H1 (cell line): Measurements from ENCODE around the gene PLCB2. TPM values are rescaled to one million over a fixed set of nuclear protein-coding genes. Genes with fewer than 3 reads are reported as not detected.

Experiments used
- CTCF ChIA-PET: fragments of 300-600 bp; sonication (Branson Sonifier 250); formaldehyde crosslinking; loops from one replicate; lab custom pipeline; 2021; ENCODE audit not compliant: partially characterized antibody; lab: Charles Lee
- POLR2A ChIA-PET: fragments of 300-600 bp; sonication (Branson Sonifier 250); formaldehyde crosslinking; loops from one replicate; lab custom pipeline; 2021; ENCODE audit warnings: inconsistent platforms; ENCODE audit not compliant: partially characterized antibody; lab: Charles Lee
- DNase-seq, 2 experiments: peaks; one replicate each; pipeline versions ENCODE4 v3.0.0 to v3.0.0-alpha.2; 2010 to 2022; ENCODE audit warnings: low spot score in 2 of 2, low read depth in 1 of 2, mixed read lengths in 1 of 2
- FAIRE-seq: peaks from 2 replicates; lab custom pipeline; 2011; peaks lifted over from hg19 to GRCh38; lab: Jason Lieb, UNC
- H2AFZ ChIP-seq: 2 replicates; pipeline ENCODE4 v1.8.1; 2012; ENCODE audit warnings: low read length, inconsistent platforms
- H2AK5ac ChIP-seq: 2 replicates; pipeline ENCODE4 v1.6.1; 2013; ENCODE audit warnings: low read depth, low read length
- H2BK120ac ChIP-seq: replicated peaks from 2 replicates; pipeline ENCODE3; 2013; ENCODE audit warnings: low read depth, low read length, inconsistent platforms
- H2BK12ac ChIP-seq: 2 replicates; pipeline ENCODE4 v1.6.1; 2013; ENCODE audit warnings: low read depth, low read length
- H2BK15ac ChIP-seq: 2 replicates; pipeline ENCODE4 v1.6.1; 2013; ENCODE audit warnings: low read length
- H2BK20ac ChIP-seq: 2 replicates; pipeline ENCODE4 v1.6.1; 2013; ENCODE audit warnings: low read length
- H2BK5ac ChIP-seq: 2 replicates; pipeline ENCODE4 v1.6.1; 2013; ENCODE audit warnings: low read depth, low read length
- H3K14ac ChIP-seq: 2 replicates; pipeline ENCODE4 v1.6.1; 2013; ENCODE audit warnings: inconsistent platforms; ENCODE audit not compliant: insufficient read length
- H3K18ac ChIP-seq: 2 replicates; pipeline ENCODE4 v1.6.1; 2013; ENCODE audit warnings: low read length; ENCODE audit errors: extremely low read depth
- H3K23ac ChIP-seq: 2 replicates; pipeline ENCODE4 v1.6.1; 2013; ENCODE audit warnings: inconsistent platforms; ENCODE audit not compliant: insufficient read length
- H3K23me2 ChIP-seq: 2 replicates; pipeline ENCODE4 v1.6.1; 2013; ENCODE audit warnings: low read depth, low read length
- H3K27ac ChIP-seq: 2 replicates; pipeline ENCODE4 v1.6.1; 2011; ENCODE audit warnings: low read depth, low read length, inconsistent platforms
- H3K27me3 ChIP-seq, 4 experiments: replicated peaks in 1 of 4; 1 replicate in 1 of 4; 2 replicates in 3 of 4; pipeline versions ENCODE4 v1.6.1 to v1.8.1; 2011 to 2013; ENCODE audit warnings: low read length in 3 of 4, mild to moderate bottlenecking in 3 of 4, inconsistent platforms in 2 of 4, mixed read lengths in 2 of 4, moderate library complexity in 1 of 4; ENCODE audit not compliant: control insufficient read depth in 3 of 4, insufficient read depth in 3 of 4; ENCODE audit errors: extremely low read depth in 1 of 4
- H3K36me3 ChIP-seq, 4 experiments: 2 replicates each; pipeline versions ENCODE4 v1.6.1 to v1.8.1; 2011 to 2013; ENCODE audit warnings: mild to moderate bottlenecking in 4 of 4, low read length in 3 of 4, moderate library complexity in 2 of 4, control low read depth in 1 of 4, inconsistent platforms in 1 of 4; ENCODE audit not compliant: insufficient read depth in 4 of 4, control insufficient read depth in 2 of 4
- H3K4ac ChIP-seq: replicated peaks from 2 replicates; pipeline ENCODE3; 2013; ENCODE audit warnings: low read length, low read depth, mixed read lengths, inconsistent platforms; ENCODE audit not compliant: insufficient read length
- H3K4me1 ChIP-seq, 4 experiments: replicated peaks in 1 of 4; 1 replicate in 1 of 4; 2 replicates in 3 of 4; pipeline versions ENCODE4 v1.6.1 to v1.8.1; 2011 to 2013; ENCODE audit warnings: low read length in 3 of 4, inconsistent platforms in 2 of 4, mixed read lengths in 1 of 4; ENCODE audit not compliant: insufficient read depth in 4 of 4, control insufficient read depth in 3 of 4
- H3K4me2 ChIP-seq, 2 experiments: 2 replicates each; pipeline versions ENCODE4 v1.6.1 to v1.8.1; 2011 to 2013; ENCODE audit warnings: low read depth in 2 of 2, low read length in 2 of 2, control low read depth in 1 of 2, inconsistent platforms in 1 of 2, mild to moderate bottlenecking in 1 of 2; ENCODE audit not compliant: insufficient read depth in 1 of 2
- H3K4me3 ChIP-seq, 4 experiments: fragments of 200-600, 300-600 bp in 1 of 4; sonication (generic), shearing (Covaris generic), sonication (Bioruptor Twin) in 1 of 4; 2 replicates each; pipeline versions ENCODE4 v1.5.1 to v1.8.1; 2011 to 2016; ENCODE audit warnings: low read length in 4 of 4, low read depth in 3 of 4, control low read depth in 2 of 4, inconsistent platforms in 2 of 4, mild to moderate bottlenecking in 2 of 4, mixed read lengths in 1 of 4, moderate library complexity in 1 of 4; ENCODE audit not compliant: insufficient read depth in 2 of 4; ENCODE audit errors: extremely low read depth in 1 of 4
- H3K56ac ChIP-seq: replicated peaks from 2 replicates; pipeline ENCODE3; 2013; ENCODE audit warnings: low read depth, mild to moderate bottlenecking, mixed read lengths, low read length, inconsistent platforms; ENCODE audit not compliant: insufficient read length
- H3K79me1 ChIP-seq: 2 replicates; pipeline ENCODE4 v1.6.1; 2013; ENCODE audit warnings: low read depth, low read length, control low read depth
- H3K79me2 ChIP-seq, 2 experiments: 2 replicates each; pipeline versions ENCODE4 v1.6.1 to v1.8.1; 2012 to 2013; ENCODE audit warnings: low read length in 2 of 2, mild to moderate bottlenecking in 2 of 2, inconsistent platforms in 1 of 2; ENCODE audit not compliant: insufficient read depth in 2 of 2, control insufficient read depth in 1 of 2
- H3K9ac ChIP-seq, 4 experiments: replicated peaks in 1 of 4; 1 replicate in 1 of 4; 2 replicates in 3 of 4; pipeline versions ENCODE4 v1.6.1 to v1.8.1; 2011 to 2013; ENCODE audit warnings: low read depth in 3 of 4, low read length in 3 of 4, control low read depth in 2 of 4, mild to moderate bottlenecking in 2 of 4, moderate library complexity in 2 of 4, inconsistent platforms in 1 of 4; ENCODE audit errors: extremely low read depth in 1 of 4
- H3K9me3 ChIP-seq, 2 experiments: 2 replicates each; pipeline versions ENCODE4 v1.6.1 to v1.8.1; 2012 to 2013; ENCODE audit warnings: mild to moderate bottlenecking in 2 of 2, moderate library complexity in 2 of 2, control low read depth in 1 of 2, inconsistent platforms in 1 of 2, low read depth in 1 of 2, low read length in 1 of 2, mixed read lengths in 1 of 2; ENCODE audit not compliant: insufficient read depth in 2 of 2
- H4K20me1 ChIP-seq, 2 experiments: replicated peaks in 1 of 2; 2 replicates each; pipeline versions ENCODE3 to v1.8.1; 2011 to 2013; ENCODE audit warnings: inconsistent platforms in 2 of 2, low read length in 2 of 2, mild to moderate bottlenecking in 1 of 2; ENCODE audit not compliant: insufficient read depth in 2 of 2, control insufficient read depth in 1 of 2
- H4K5ac ChIP-seq: 2 replicates; pipeline ENCODE4 v1.6.1; 2013; ENCODE audit warnings: low read length, low read depth, mixed read lengths, inconsistent platforms; ENCODE audit not compliant: insufficient read length
- H4K8ac ChIP-seq: 2 replicates; pipeline ENCODE4 v1.8.0; 2013; ENCODE audit warnings: mild to moderate bottlenecking, moderate library complexity, low read length, inconsistent platforms; ENCODE audit not compliant: insufficient read depth; ENCODE audit errors: extremely low read depth
- H4K91ac ChIP-seq: replicated peaks from 2 replicates; pipeline ENCODE3; 2013; ENCODE audit warnings: low read length, mixed read lengths, inconsistent platforms; ENCODE audit not compliant: insufficient read length
- CHD2 ChIP-seq: IDR thresholded peaks from 2 replicates; pipeline ENCODE4 v1.6.1; 2012; ENCODE audit warnings: low read length, improper control_type of control experiment
- HDAC2 ChIP-seq, 2 experiments: fragments of 300-600 bp in 1 of 2; sonication (generic) in 1 of 2; IDR thresholded peaks; 2 replicates each; pipeline ENCODE4 v1.6.1; 2011 to 2012; ENCODE audit warnings: low read depth in 2 of 2, low read length in 2 of 2, mild to moderate bottlenecking in 2 of 2, moderate library complexity in 2 of 2, borderline replicate concordance in 1 of 2, inconsistent platforms in 1 of 2
- MAFK ChIP-seq: IDR thresholded peaks from 2 replicates; pipeline ENCODE4 v1.6.1; 2012; ENCODE audit warnings: low read depth, mild to moderate bottlenecking, improper control_type of control experiment, low read length
- NANOG ChIP-seq: IDR thresholded peaks from 2 replicates; pipeline ENCODE4 v1.6.1; 2011; ENCODE audit warnings: low read length, low read depth, mild to moderate bottlenecking, inconsistent platforms; ENCODE audit not compliant: insufficient read depth, poor library complexity, severe bottlenecking
- POU5F1 ChIP-seq: IDR thresholded peaks from 2 replicates; pipeline ENCODE4 v1.6.1; 2011; ENCODE audit warnings: low read depth, mild to moderate bottlenecking, low read length, moderate library complexity
- SIX5 ChIP-seq: IDR thresholded peaks from 2 replicates; pipeline ENCODE4 v1.6.1; 2011; ENCODE audit warnings: mild to moderate bottlenecking, low read depth, low read length
- SP1 ChIP-seq: IDR thresholded peaks from 2 replicates; pipeline ENCODE4 v1.6.1; 2011; ENCODE audit warnings: low read depth, low read length
- SRF ChIP-seq: IDR thresholded peaks from 2 replicates; pipeline ENCODE4 v1.6.1; 2011; ENCODE audit warnings: mild to moderate bottlenecking, low read depth, low read length, moderate library complexity
- TBP ChIP-seq: IDR thresholded peaks from 2 replicates; pipeline ENCODE4 v1.6.1; 2011; ENCODE audit warnings: low read depth, low read length, improper control_type of control experiment
- ZNF274 ChIP-seq: IDR thresholded peaks from 2 replicates; pipeline ENCODE4 v1.7.0; 2012; ENCODE audit warnings: low read length, borderline replicate concordance; ENCODE audit errors: extremely low read depth
- WGBS, 2 experiments: shearing (Covaris generic) in 1 of 2; methylation state at CpG; one replicate each; pipeline versions ENCODE4 v1.1.6 to v1.1.7; 2013 to 2015; ENCODE audit warnings: low lambda C conversion rate in 2 of 2, mixed read lengths in 2 of 2, inconsistent platforms in 1 of 2, low coverage in 1 of 2, missing lambda C conversion rate in 1 of 2; ENCODE audit not compliant: insufficient replicate concordance in 2 of 2, insufficient coverage in 1 of 2, insufficient read length in 1 of 2; ENCODE audit errors: extremely low coverage in 1 of 2, missing lambda C conversion rate in 1 of 2; 5-methylcytosine and 5-hydroxymethylcytosine counted together
- polyA plus RNA-seq, 7 experiments: library from polyadenylated mRNA; depleted of rRNA in 3 of 7; stranded (reverse) in 5 of 7; unstranded in 2 of 7; fragments of >200 nt in 5 of 7; fragments of 200-250 nt in 2 of 7; gene quantifications; 1 replicate in 5 of 7; 2 replicates in 1 of 7; 4 replicates in 1 of 7; pipeline versions ENCODE4 v1.2.1 to v1.2.3, GENCODE V29; 2011 to 2013; ENCODE audit warnings: missing spikeins in 2 of 7, mixed read lengths in 2 of 7
- total RNA-seq: library from RNA; stranded (reverse); fragmentation: NEBNext Ultra II Directional; extraction: Animal tissue kit (Norgen Biotek cat#: 25700); gene quantifications from 2 replicates; pipeline ENCODE4 v1.2.1, GENCODE V29; 2021
- TF ChIP-seq, protein P1 (sequence below): IDR thresholded peaks from 2 replicates; pipeline ENCODE4 v1.6.1; 2011; ENCODE audit warnings: low read length, improper control_type of control experiment

PLCB2 gene
- total and polyA plus RNA-seq, 2 of the 8 experiments (the other 6 are each of a cell fraction or from before 2014, with no cell fraction given): 7.2 to 8.4 TPM

- Histone ChIP-seq H3K56ac (no peak overlapping the region), H3K23ac (no peak overlapping the region), H3K9ac (no peak overlapping the region), H3K4me2 (no peak overlapping the region), H2AK5ac (no peak overlapping the region), H3K4me1 (peaks cover 0 to 19% (median 17%) of the 10 kb centered on the region in 4 experiments; a peak in 6 of 7 replicates), H3K4ac (no peak overlapping the region), H3K23me2 (peaks cover 7% of the 10 kb centered on the region; the same call in 1 of the 2 replicates), H4K5ac (no peak overlapping the region), H2BK15ac (no peak overlapping the region), H4K8ac (no peak overlapping the region), H2BK120ac (no peak overlapping the region), H3K27ac (no peak overlapping the region), H4K91ac (no peak overlapping the region), H3K9me3 (no peaks in the 10 kb centered on the region), H3K79me2 (no peaks in the 10 kb centered on the region), H3K4me3 (no peak overlapping the region), H2AFZ (no peak overlapping the region), H2BK12ac (no peak overlapping the region), H2BK20ac (no peak overlapping the region), H3K14ac (no peak overlapping the region), H3K27me3 (peaks cover 11 to 40% (median 32%) of the 10 kb centered on the region in 4 experiments), H4K20me1 (no peaks in the 10 kb centered on the region), H3K18ac (no peak overlapping the region), H3K79me1 (no peaks in the 10 kb centered on the region), H3K36me3 (no peaks in the 10 kb centered on the region), H2BK5ac (no peak overlapping the region)
- 88% methylated on average over 11 of the region's 11 CpGs; no CpG with 5 or more reads in 1 of the 2 experiments for WGBS, 2 experiments
- FAIRE-seq (no peak), DNase-seq (no peak)
- ChIA-PET POLR2A (interaction anchor here (1.0 to 6.7 kb wide), 3 partner anchors 10 to 27 kb away, joined by 3 to 47 read pairs (median 3); partner anchors contain the start of gene PAK6), CTCF (interaction anchor here (0.7 to 46.3 kb wide), 6 partner anchors 9 to 65 kb away, joined by 3 to 1340 read pairs (median 12); partner anchors contain the start of gene PAK6)
- TF ChIP-seq, protein P1, sequence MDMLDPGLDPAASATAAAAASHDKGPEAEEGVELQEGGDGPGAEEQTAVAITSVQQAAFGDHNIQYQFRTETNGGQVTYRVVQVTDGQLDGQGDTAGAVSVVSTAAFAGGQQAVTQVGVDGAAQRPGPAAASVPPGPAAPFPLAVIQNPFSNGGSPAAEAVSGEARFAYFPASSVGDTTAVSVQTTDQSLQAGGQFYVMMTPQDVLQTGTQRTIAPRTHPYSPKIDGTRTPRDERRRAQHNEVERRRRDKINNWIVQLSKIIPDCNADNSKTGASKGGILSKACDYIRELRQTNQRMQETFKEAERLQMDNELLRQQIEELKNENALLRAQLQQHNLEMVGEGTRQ: no peak
- no peak for TF ChIP-seq SIX5
- no peak for TF ChIP-seq SRF
- TF ChIP-seq MAFK: no peak
- TF ChIP-seq HDAC2 (IDR thresholded peaks at IDR 0.05; ENCODE audit: borderline replicate concordance in 1 of 2, low read depth in 2 of 2, low read length in 2 of 2): no peak
- no peak for TF ChIP-seq CHD2
- no peak for TF ChIP-seq POU5F1
- TF ChIP-seq TBP: no peak
- no peak for TF ChIP-seq NANOG
- no peak for TF ChIP-seq SP1
- TF ChIP-seq ZNF274: no peak
These were observed 58.0 kb downstream of the PLCB2 start for GRCh38 chr15:40249477-40250303.
